Measurements from ENCODE around the gene IP6K1.

Gene IP6K1

GRCh38 chr3:49712166-49712565 is 74.2 kb downstream of the IP6K1 start:
- no peak for DNase-seq (ENCODE audit: low spot score)
- TF ChIP-seq CTCF (IDR thresholded peaks at IDR 0.05; ENCODE audit: extremely low read depth, missing control alignments) = no peak

- TF ChIP-seq CTCF (IDR thresholded peaks at IDR 0.05; ENCODE audit: extremely low read depth, missing control alignments) = no peak
- DNase-seq (ENCODE audit: low spot score) = no peak
Observed at GRCh38 chr3:49711489-49711888, 74.9 kb downstream of the IP6K1 start.

- no peak for DNase-seq (ENCODE audit: low spot score)
- TF ChIP-seq CTCF (IDR thresholded peaks at IDR 0.05; ENCODE audit: extremely low read depth, missing control alignments) = no peak
Observed at GRCh38 chr3:49709852-49710251, 76.5 kb downstream of the IP6K1 start.

GRCh38 chr3:49707113-49707480 is 79.2 kb downstream of the IP6K1 start:
- TF ChIP-seq CTCF (IDR thresholded peaks at IDR 0.05; ENCODE audit: extremely low read depth, missing control alignments) = no peak
- no peak for DNase-seq (ENCODE audit: low spot score)

GRCh38 chr3:49706456-49707112 is 79.8 kb downstream of the IP6K1 start:
- no peak for TF ChIP-seq CTCF (IDR thresholded peaks at IDR 0.05; ENCODE audit: extremely low read depth, missing control alignments)
- DNase-seq (ENCODE audit: low spot score) = no peak

- no peak for TF ChIP-seq CTCF (IDR thresholded peaks at IDR 0.05; ENCODE audit: extremely low read depth, missing control alignments)
- DNase-seq (ENCODE audit: low spot score) = no peak
Observed at GRCh38 chr3:49705390-49705960, 80.9 kb downstream of the IP6K1 start.

- DNase-seq (ENCODE audit: low spot score) = no peak
- no peak for TF ChIP-seq CTCF (IDR thresholded peaks at IDR 0.05; ENCODE audit: extremely low read depth, missing control alignments)
Observed at GRCh38 chr3:49704629-49705028, 81.7 kb downstream of the IP6K1 start.
